ENCODE results near the gene ELOVL5. TPM values are rescaled to one million over a fixed set of nuclear protein-coding genes. Genes with fewer than 3 reads are reported as not detected.

The ELOVL5 gene
- total and polyA plus RNA-seq, 2 experiments from 2014 or later: 83.3 to 180 TPM

- DNase-seq (ENCODE audit: low spot score): no peak
- H3K9me3 Mint-ChIP-seq: no peaks in the 10 kb centered on the region
Observed at GRCh38 chr6:53258774-53259155, 90.0 kb downstream of the ELOVL5 start.

More at GRCh38 chr6:53258774-53259155, 90.0 kb downstream of the ELOVL5 start:
- peaks cover 3% of the 10 kb centered on the region; the same call in 1 of the 2 replicates for H4K20me1 ChIP-seq (replicated peaks; ENCODE audit: insufficient read depth)
- Mint-ChIP-seq H3K4me1 (no peaks in the 10 kb centered on the region), H3K27me3 (ENCODE audit: insufficient read depth, low read depth, poor library complexity) (peaks cover 8% of the 10 kb centered on the region), H3K4me3 (no peak overlapping the region), H3K36me3 (ENCODE audit: low read depth) (peaks cover 30% of the 10 kb centered on the region), H3K27ac (no peak overlapping the region)
- H3K36me3 ChIP-seq (ENCODE audit: insufficient read depth): peaks cover 18% of the 10 kb centered on the region; the same call in 1 of the 2 replicates
- H3K79me2 ChIP-seq (replicated peaks; ENCODE audit: insufficient read depth): no peaks in the 10 kb centered on the region
- H3K27me3 ChIP-seq (ENCODE audit: insufficient read depth): no peaks in the 10 kb centered on the region
- H3K4me2 ChIP-seq: no peak overlapping the region
- no peak overlapping the region for H2AFZ ChIP-seq
- ATAC-seq: no peak
- TF ChIP-seq JUNB (IDR thresholded peaks at IDR 0.05; ENCODE audit: unreplicated experiment) (no peak), STAT1 (IDR thresholded peaks at IDR 0.05; ENCODE audit: unreplicated experiment) (no peak), EZH2phosphoT487 (IDR thresholded peaks at IDR 0.05; ENCODE audit: unreplicated experiment) (no peak), NANOG (IDR thresholded peaks at IDR 0.05; ENCODE audit: borderline replicate concordance) (no peak), ZNF331 (CRISPR knock-in tag; IDR thresholded peaks at IDR 0.05; ENCODE audit: low read depth) (no peak), EZH2 (IDR thresholded peaks at IDR 0.05; ENCODE audit: low read depth, unreplicated experiment) (no peak), ZNF114 (CRISPR knock-in tag; IDR thresholded peaks at IDR 0.05) (no peak), POLR2AphosphoS5 (IDR thresholded peaks at IDR 0.05; ENCODE audit: low read depth) (no peak), CTCF (conservative IDR thresholded peaks at IDR 0.05; ENCODE audit: low read depth in 2 of 2) (no peak), CREB1 (CRISPR knock-in tag; IDR thresholded peaks at IDR 0.05; ENCODE audit: low read depth) (no peak), ZNF462 (CRISPR knock-in tag; IDR thresholded peaks at IDR 0.05) (no peak)
- TF ChIP-seq, protein P1, sequence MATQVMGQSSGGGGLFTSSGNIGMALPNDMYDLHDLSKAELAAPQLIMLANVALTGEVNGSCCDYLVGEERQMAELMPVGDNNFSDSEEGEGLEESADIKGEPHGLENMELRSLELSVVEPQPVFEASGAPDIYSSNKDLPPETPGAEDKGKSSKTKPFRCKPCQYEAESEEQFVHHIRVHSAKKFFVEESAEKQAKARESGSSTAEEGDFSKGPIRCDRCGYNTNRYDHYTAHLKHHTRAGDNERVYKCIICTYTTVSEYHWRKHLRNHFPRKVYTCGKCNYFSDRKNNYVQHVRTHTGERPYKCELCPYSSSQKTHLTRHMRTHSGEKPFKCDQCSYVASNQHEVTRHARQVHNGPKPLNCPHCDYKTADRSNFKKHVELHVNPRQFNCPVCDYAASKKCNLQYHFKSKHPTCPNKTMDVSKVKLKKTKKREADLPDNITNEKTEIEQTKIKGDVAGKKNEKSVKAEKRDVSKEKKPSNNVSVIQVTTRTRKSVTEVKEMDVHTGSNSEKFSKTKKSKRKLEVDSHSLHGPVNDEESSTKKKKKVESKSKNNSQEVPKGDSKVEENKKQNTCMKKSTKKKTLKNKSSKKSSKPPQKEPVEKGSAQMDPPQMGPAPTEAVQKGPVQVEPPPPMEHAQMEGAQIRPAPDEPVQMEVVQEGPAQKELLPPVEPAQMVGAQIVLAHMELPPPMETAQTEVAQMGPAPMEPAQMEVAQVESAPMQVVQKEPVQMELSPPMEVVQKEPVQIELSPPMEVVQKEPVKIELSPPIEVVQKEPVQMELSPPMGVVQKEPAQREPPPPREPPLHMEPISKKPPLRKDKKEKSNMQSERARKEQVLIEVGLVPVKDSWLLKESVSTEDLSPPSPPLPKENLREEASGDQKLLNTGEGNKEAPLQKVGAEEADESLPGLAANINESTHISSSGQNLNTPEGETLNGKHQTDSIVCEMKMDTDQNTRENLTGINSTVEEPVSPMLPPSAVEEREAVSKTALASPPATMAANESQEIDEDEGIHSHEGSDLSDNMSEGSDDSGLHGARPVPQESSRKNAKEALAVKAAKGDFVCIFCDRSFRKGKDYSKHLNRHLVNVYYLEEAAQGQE (IDR thresholded peaks at IDR 0.05; ENCODE audit: unreplicated experiment): no peak
- TF ChIP-seq, protein P2, sequence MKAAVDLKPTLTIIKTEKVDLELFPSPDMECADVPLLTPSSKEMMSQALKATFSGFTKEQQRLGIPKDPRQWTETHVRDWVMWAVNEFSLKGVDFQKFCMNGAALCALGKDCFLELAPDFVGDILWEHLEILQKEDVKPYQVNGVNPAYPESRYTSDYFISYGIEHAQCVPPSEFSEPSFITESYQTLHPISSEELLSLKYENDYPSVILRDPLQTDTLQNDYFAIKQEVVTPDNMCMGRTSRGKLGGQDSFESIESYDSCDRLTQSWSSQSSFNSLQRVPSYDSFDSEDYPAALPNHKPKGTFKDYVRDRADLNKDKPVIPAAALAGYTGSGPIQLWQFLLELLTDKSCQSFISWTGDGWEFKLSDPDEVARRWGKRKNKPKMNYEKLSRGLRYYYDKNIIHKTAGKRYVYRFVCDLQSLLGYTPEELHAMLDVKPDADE (IDR thresholded peaks at IDR 0.05): no peak
- no peaks in the 10 kb centered on the region for H3K9me2 ChIP-seq (ENCODE audit: insufficient read depth)
- no peak overlapping the region for H3K27ac ChIP-seq (ENCODE audit: low read depth)
- no peaks in the 10 kb centered on the region for H3F3A ChIP-seq (replicated peaks; ENCODE audit: low read depth)
- H3K4me1 ChIP-seq (ENCODE audit: insufficient read depth): no peaks in the 10 kb centered on the region
- no peak overlapping the region for H3K4me3 ChIP-seq

Data from GM23338 (cell line).